Lung microvascular endothelial cell (primary cell): ENCODE results near the gene DOCK2. TPM values are rescaled to one million over a fixed set of nuclear protein-coding genes. Genes with fewer than 3 reads are reported as not detected.
A peak's percentile ranks its signal among the peaks of the same experiment; 100 is the strongest.
"Not testable (repeated sequence)": the region's sequence is repeated elsewhere in the genome, so short reads cannot be mapped to it uniquely, and the experiment has no call there.

Experiments used
- DNase-seq, 2 donors: peaks; one replicate each; pipeline versions ENCODE4 v3.0.0 to v3.0.0-alpha.2; 2010; ENCODE audit warnings: low read depth in 2 of 2
- total RNA-seq: library from RNA; depleted of rRNA; stranded (reverse); fragments of >200 nt; gene quantifications from 2 replicates; pipeline ENCODE4 v1.2.1, GENCODE V29; 2014

Gene DOCK2
- total RNA-seq, 1 donor from 2014 or later: 0.20 TPM

- DNase-seq: peak in 1 of 2 donors; percentile 31
Observed at GRCh38 chr5:169788168-169788567, 151.1 kb downstream of the DOCK2 start.

- DNase-seq: no peak
Observed at GRCh38 chr5:169789417-169789940, 152.4 kb downstream of the DOCK2 start.

DNA sequence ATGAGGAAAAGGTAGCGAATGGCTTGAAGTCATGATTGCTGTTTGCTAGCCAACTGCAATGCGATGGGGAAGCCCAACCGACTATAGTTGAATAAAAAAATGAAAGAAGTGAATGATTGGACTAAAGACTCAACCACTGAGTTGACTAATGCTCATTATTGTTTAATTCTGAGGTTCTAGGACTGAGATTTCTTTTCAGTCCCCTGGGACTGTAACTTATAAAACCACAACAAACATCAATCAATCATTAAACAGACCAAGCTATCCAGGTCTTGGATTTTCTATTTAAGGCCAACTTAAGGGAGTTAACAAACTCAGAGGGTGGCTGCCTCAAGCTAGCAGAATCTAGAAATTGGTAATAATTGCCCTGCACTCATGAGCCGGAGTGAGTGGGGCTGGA is 154.2 kb downstream of the DOCK2 start:
- DNase-seq: no peak

DNA sequence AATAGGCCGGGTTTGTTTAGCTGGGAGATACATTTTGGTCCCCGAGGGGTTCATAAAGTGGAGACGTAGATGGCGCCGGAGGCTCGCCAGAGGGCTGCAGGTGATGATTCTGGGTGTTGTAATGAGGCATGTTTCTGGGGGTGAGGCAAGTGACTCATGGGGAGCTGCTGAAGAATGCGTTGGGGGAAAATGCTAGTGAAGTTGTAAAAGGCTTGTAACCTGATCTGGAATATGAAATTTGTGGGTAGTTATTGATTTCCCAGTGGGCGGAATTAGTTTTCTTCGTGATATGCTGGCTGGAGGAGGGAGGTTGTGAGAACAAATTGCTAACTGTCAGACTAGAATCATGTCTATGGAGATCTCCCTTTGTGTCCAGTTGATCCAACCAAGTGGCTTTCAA is 158.3 kb downstream of the DOCK2 start:
- DNase-seq: peak in 1 of 2 donors; percentile 3

- DNase-seq: no peak
Observed at GRCh38 chr5:169796731-169797130, 159.7 kb downstream of the DOCK2 start.

DNA sequence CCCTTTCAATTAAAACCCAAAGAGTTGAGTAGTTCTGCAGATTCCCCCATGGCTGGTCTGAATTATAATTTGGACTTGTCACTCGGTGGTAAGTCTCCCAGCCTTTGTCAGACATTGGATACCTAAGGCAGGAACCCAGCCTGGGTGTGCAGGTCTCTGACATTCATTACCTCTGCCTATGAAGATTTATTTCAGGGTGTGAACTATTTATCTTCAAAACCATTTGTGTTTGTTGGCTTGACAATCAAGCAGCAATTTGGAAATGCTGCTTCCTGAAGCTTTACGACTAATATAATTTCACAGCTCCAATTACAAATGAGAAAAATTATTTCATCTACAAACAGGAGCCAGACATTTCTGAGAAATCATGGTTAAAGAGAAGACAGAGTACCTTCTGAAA is 160.5 kb downstream of the DOCK2 start:
- DNase-seq: no peak

DNA sequence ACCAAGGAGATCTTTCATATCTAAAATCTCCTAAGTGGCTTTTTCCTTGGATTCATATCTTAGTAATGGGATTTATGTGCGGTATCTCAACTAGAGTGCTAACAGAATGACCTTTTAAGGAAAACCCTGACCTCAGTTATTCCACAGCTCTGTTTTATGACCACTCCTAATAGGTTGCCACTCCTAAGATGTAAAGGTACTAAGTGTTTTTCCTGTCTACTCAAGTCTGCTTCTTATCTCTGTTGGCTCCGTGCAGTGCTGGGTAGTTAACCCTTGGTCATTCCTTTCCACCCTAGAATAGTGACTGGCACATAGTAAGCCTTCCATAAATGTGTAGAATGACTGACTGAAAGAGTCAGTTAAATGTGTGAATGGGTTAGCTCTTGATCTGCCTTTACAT is 161.4 kb downstream of the DOCK2 start:
- no peak for DNase-seq

DNA sequence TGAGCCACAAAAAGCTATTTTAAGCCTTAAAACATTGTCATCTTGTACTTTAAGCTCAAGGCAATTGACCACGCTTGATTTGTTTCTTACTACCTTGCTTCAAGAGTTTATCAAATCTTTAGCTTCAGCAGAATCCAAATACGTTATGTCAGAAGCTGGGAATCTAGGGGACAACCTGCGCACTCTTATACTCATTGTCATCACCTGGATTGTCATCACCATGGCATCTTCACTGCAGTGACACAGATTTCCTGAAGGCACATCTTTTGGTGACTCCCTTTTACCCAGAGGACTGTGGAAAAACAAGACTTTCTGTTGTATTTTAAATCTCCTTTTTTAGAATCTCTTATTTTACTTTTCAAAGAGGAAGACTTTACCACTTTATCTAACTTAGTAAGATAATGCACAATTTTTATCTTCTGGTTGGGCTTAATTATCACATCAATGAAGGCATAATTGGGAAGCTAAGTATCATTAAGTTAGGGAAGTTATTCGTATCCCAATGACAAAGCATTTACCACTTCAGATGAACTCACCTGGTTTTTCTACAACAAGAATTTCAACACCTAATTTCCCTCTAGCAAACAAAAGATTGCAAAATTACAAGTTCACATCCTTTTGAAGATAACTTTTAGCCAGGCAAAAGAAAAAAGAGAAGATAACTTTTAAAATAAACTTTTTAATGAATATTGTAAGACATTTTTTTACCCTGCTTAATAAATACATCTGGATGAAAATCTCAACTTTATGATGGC is 162.0 kb downstream of the DOCK2 start:
- DNase-seq: no peak

GRCh38 chr5:169801324-169801777 is 164.3 kb downstream of the DOCK2 start:
- DNase-seq: no peak

GRCh38 chr5:169801781-169802180 is 164.7 kb downstream of the DOCK2 start:
- no peak for DNase-seq

DNA sequence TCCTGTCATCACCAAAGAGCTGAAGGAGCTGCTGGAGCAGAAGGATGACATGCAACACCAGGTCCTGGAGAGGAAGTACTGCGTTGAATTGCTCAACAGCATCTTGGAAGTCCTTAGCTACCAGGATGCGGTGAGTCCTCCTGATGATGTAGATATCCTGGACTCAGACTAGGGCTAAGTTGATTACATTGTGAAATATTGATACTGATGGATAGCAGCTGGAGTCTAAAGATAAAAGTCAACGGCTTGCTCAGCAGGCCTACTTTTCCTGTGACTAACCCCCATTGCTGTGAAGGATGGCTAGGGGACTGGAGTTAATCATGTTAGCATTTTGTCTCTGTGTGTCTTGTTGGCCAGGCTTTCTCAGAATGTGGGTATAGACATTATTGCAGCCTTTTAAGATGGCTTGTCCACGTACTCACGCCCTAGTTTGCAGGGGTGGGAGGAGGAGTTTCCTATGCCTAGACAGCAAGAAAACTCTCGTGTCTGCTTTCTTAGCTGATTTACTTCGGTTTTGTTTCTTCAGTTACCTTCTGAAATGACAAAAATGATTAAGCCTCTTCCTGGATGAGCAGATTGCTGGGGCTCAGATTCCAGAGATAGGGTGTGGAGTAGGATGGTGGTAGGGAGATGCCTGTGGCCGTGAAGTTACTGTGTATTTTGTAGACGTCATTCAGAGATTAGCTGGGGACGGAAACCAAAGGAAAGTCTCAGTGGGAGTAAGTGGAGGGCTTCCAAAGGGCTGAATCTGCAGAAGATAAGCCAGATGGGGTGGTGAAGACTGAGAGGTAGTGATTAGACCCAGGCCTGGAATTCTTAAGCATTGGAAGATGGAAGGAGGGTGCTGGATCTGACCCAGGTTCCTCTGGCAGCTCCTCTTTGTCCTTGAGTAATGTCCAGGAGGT is 166.3 kb downstream of the DOCK2 start:
- peak in 1 of 2 donors; percentile 37 for DNase-seq

DNA sequence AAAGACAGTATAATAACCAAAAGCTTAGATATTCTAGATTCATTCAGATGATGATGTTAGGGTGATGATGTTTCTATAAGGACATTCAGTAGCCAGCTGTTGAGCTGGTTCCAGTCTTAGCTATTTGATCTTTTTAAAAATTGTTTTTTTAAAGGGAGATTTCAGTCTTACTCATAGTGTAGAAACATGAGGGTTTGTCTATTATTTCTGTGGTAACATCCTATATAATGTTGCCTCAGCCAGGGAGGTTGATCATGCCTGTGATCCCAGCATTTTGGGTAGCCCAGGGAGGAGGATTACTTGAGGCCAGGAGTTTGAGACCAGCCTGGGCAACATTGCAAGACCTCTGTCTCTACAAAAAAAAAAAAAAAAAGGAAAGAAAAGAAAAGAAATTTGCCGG is 167.8 kb downstream of the DOCK2 start:
- DNase-seq: no peak

- DNase-seq: no peak
Observed at GRCh38 chr5:169805527-169805934, 168.5 kb downstream of the DOCK2 start.

DNA sequence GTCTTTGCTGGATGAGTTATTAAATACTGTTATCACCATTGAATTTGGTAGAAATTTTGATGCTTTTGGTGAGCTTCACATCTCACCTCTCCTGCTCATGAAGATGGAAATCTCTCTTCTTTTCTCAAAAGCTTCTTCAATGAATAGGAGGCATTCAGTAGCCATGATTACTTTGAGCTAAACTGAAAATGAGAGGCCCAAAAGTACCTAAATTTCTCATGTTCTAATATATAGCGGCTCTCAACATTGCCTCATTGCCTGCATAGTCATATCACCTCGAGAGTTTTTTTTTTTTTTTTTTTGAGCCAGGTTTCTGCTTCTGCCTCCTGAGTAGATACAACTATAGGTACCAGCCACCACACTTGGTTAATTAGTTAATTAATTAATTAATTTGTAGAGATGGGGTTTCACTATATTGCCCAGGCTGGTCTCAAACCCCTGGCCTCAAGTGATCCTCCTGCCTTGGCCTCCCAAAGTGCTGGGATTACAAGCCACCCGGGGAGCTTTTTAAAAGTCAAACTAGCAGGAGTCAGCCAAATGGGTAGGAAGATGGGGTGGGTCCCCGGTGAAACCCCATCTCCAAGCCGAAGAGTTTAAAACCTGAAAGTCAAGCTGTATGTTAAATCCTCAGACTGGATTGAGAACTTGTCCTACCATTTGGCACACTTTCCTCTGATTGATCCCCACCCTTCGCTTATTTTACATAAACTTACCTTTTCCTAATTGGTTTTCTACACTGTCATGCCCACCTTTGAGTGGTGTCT is 169.0 kb downstream of the DOCK2 start:
- DNase-seq: no peak

- DNase-seq: peak in 1 of 2 donors; percentile 7
Observed at GRCh38 chr5:169808118-169808581, 171.1 kb downstream of the DOCK2 start.

- DNase-seq: not testable (repeated sequence)
Observed at GRCh38 chr5:169808880-169809279, 171.8 kb downstream of the DOCK2 start.

GRCh38 chr5:169809281-169809680 is 172.2 kb downstream of the DOCK2 start:
- DNase-seq: no peak

- no peak for DNase-seq
Observed at GRCh38 chr5:169810524-169810923, 173.4 kb downstream of the DOCK2 start.

- no peak for DNase-seq
Observed at GRCh38 chr5:169811023-169811422, 173.9 kb downstream of the DOCK2 start.

DNA sequence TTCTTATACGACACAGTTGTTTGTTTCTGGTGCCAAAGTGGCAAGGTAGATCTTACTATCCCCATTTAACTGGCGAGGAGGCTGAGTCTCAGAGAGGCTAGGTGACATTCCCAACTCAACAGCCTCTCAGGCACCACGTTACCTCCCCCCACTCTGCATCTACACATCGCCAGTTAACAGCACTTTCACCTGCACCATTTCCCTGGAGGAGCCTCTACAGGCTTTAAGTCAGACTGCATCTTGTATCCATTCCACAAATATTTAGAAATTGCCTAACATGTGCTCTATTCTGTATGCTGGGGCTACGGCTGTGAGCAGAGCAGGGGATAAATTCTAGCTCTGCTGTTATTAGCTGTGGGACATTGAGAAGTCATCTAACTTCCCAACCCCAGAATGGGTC is 174.6 kb downstream of the DOCK2 start:
- DNase-seq: no peak

DNA sequence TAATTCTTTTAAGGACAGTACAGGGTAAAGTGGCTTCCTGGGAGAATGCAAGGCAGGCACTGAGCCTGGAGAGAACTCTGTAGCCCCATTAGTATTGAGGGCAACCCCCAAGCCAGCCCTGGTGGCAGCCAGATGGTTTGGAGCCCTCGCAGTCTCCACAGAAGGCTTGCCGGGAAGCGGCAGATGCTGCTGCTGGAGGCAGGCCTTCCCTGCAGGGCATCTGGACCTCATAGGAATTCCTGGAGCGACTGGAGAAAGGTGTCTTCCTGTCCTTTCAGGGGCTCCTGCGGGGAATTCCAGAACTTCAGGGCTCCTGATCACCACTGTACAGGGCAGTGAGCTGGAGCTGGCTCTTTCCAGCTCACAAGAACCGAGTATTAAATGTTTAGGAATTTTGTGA is 175.7 kb downstream of the DOCK2 start:
- DNase-seq: no peak
